NOMO-1 treated with dmso at 0.1 percent for 144 hours (cell line): ENCODE measurements around the gene GRIN1.

Source experiments
- DNase-seq: peaks from one replicate; lab custom pipeline; 2025; ENCODE audit not compliant: unreplicated experiment; lab: John Stamatoyannopoulos, UW

Gene GRIN1

GRCh38 chr9:137161558-137162486, 22.9 kb downstream of the GRIN1 start:
- no peak for DNase-seq

DNA sequence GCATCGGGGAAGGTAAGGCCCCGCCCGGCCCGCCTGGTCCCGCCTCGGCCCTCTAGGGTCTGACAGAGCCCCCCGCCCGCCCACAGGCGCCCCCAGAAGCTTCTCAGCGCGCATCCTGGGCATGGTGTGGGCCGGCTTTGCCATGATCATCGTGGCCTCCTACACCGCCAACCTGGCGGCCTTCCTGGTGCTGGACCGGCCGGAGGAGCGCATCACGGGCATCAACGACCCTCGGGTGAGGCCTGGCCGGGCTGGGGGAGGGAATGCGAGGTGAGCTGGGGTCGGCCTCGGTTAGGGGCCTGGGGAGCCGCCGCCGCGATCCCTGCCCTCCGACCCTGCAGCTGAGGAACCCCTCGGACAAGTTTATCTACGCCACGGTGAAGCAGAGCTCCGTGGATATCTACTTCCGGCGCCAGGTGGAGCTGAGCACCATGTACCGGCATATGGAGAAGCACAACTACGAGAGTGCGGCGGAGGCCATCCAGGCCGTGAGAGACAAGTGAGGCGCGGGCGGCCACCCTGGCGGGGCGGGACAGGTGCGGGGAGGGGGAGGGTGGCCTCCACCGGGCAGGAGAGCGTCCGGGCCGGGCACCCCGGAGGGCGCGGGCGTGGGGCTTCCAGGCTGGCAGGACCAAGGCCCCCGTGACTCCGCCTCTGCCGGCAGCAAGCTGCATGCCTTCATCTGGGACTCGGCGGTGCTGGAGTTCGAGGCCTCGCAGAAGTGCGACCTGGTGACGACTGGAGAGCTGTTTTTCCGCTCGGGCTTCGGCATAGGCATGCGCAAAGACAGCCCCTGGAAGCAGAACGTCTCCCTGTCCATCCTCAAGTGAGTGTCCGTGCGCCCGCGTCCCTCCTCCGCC, 23.8 kb downstream of the GRIN1 start:
- no peak for DNase-seq

DNA sequence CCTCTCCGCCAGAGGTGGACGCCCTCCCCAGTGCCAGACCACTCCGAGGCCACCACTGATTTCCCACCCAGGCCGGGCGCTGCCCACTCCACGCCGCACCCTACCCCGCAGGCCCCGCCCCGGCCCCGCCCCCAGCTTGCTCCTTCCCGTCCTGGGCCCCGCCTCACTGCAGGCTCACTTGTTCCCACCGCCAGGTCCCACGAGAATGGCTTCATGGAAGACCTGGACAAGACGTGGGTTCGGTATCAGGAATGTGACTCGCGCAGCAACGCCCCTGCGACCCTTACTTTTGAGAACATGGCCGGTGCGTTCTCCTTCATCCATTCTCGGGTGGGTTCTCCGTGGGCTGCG, 24.4 kb downstream of the GRIN1 start:
- DNase-seq: no peak

- DNase-seq: no peak
These were observed 24.9 kb downstream of the GRIN1 start for GRCh38 chr9:137163805-137164204.

DNA sequence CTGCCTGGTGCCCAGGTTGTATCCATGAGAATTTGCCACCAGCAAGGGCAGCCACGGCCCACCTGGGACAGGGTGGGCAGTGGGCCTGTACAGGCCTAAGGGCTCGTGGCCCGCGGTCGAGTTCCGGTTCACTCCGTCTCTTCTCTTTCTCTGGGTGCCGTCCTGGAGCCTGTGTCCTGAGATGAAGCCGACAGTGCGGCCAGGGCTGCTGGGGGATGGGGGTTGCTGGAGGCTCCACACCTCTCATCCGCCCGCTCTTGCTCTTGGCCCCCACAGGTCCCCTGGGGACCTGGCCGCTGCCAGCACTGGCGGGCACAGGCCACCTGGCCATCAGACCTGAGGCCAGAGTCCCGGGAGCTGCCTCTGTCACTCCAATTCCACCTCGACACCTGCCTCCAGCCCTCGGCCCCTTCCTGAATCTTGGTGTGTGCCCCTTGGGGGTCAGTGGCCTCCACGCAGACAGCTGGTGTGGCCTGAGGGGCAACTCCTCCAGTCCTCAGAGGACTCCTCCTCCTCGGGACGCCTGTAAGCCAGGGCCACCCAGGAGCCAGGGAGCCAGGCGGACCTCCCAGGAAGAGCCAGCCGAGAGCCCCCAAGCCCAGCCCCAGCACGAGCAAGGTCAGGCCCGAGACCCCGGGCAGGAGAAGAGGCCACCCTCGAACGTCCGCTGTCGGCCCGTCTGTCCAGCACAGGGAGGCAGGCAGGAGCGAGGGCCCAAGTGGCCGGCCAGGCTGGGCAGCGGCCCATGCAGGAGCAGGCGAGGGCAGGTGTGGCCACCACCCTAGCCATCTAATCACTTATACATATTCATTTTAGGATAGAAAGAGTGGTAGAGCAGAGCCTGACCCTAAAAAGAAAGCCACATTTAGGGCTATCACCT, 25.7 kb downstream of the GRIN1 start:
- no peak for DNase-seq

GRCh38 chr9:137165250-137165836, 26.4 kb downstream of the GRIN1 start:
- DNase-seq: no peak

- no peak for DNase-seq
These were observed 27.7 kb downstream of the GRIN1 start for GRCh38 chr9:137166380-137167229.

- DNase-seq: no peak
These were observed 28.4 kb downstream of the GRIN1 start for GRCh38 chr9:137167277-137167746.

GRCh38 chr9:137167747-137168572, 29.0 kb downstream of the GRIN1 start:
- DNase-seq: no peak

DNA sequence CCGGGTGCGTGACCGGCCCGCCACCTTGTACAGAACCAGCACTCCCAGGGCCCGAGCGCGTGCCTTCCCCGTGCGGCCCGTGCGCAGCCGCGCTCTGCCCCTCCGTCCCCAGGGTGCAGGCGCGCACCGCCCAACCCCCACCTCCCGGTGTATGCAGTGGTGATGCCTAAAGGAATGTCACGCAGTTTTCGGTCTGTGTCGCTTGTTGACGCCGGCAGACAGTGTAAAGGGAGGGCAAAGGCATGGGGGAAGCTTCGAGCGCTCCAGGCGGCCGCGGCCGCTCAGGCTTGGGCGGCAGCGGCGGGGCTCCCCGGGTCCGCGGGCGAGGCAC, 29.6 kb downstream of the GRIN1 start:
- no peak for DNase-seq

GRCh38 chr9:137168904-137169856, 30.2 kb downstream of the GRIN1 start:
- DNase-seq: peak; percentile 53

GRCh38 chr9:137169896-137170358, 31.0 kb downstream of the GRIN1 start, which contains the start of gene LRRC26:
Gene LRRC26 (minus strand): TSS chr9:137170051. CDS start chr9:137169943, 108 bp downstream.
- DNase-seq: no peak

DNA sequence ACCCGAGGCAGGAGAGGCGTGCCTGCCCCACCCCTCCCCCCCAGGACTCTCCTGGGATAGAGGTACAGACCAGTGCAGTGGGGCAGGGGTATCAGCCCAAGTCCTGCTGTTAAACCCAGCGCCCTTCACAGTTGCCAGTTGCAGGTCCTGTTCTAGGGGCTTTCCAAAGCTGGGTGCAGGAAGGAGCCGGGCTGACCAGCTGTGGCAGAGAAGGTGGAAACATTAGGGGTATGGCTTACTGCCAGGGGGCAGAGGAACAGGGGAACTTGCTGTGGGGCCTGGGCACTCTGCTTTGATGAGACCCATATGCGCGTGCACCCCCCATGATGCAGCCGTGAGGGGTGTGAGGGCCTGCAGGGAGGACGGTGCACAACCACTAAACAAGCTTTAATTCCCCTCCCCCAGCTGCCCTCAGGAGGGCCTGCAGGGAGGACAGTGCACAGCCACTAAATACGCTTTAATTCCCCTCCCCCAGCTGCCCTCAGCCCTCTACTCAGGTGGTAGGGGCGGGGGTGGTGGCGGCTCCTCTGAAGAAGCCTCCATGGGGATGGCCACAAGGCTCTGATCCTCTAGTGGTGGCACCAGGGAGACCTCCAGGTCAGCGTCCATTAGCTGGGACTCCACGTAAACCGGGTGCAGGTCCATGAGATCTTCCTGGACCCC, 31.7 kb downstream of the GRIN1 start:
- DNase-seq: no peak

- DNase-seq: no peak
These were observed 32.4 kb downstream of the GRIN1 start for GRCh38 chr9:137171149-137171900.

GRCh38 chr9:137172901-137173795, 34.2 kb downstream of the GRIN1 start:
- no peak for DNase-seq
